HT1080 (cell line): Measurements from ENCODE around the gene ANKS1B. TPM values are rescaled to one million over a fixed set of nuclear protein-coding genes. Genes with fewer than 3 reads are reported as not detected.

Experiments
- DNase-seq: peaks from one replicate; pipeline ENCODE4 v3.0.0-alpha.2; 2015; ENCODE audit warnings: low read depth
- total RNA-seq: library from RNA; depleted of rRNA; stranded (reverse); fragments of >200 nt; shearing (Covaris generic); gene quantifications from 2 replicates; pipeline ENCODE4 v1.2.3, GENCODE V29; 2014

ANKS1B gene
- total RNA-seq, 1 experiment from 2014 or later, result not detected

DNA sequence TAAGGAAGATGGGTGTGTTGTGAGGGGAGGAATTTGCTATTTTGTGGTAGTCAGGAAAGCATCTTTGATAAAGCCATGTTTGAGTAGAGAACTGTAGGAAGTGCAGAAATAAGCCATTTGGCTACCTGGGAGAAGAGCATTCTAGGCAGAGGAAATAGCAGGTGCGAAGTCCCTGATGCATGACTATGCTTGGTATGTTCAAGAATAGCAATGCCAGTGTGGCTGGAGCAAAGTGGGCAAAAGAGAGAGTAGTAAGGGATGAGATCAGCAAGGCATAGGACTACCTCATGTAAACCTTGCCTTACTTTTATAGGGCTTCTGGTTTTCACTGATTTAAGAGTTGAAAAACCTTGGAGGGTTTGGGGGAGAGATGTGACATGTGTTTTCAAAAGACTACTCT lies 702.6 kb downstream of the ANKS1B start:
- DNase-seq, result no peak

DNA sequence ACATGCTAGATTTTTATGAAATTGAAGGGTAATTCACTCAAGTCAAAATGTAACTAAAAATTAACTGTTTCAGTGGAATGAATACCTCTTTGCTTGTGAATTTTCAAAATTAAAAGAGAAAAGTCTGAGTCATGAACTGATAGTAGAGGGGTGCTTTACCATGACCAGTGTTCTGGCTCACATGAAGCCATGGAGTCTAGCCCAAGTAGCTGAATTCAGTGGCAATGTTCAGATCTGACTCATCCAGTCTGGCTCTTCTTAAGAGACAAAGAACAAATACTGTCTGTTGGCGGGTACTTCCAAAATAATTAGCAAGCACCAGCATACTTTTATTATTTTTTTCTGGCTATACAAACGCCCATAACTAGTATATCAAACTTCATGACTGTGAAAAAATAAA lies 703.5 kb downstream of the ANKS1B start:
- DNase-seq, result no peak

DNA sequence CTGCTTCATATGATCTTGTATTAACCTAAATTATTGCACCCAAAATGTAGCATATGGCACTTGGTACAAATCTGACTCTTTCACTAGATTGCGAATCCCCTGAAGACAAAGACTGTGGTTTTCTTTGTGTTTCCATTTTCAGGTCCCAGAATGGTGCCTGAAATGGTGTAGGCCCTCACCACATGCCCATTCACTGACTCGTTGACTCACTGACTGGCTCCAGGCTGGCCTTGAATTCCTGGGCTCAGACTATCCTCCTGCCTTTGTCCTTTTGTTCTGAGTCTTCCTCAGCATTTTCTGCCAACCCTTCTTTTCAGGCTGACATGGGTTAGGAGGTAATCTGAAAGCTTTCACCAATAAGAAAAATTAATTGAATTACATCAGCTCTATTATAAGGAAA lies 705.8 kb downstream of the ANKS1B start:
- no peak for DNase-seq

DNA sequence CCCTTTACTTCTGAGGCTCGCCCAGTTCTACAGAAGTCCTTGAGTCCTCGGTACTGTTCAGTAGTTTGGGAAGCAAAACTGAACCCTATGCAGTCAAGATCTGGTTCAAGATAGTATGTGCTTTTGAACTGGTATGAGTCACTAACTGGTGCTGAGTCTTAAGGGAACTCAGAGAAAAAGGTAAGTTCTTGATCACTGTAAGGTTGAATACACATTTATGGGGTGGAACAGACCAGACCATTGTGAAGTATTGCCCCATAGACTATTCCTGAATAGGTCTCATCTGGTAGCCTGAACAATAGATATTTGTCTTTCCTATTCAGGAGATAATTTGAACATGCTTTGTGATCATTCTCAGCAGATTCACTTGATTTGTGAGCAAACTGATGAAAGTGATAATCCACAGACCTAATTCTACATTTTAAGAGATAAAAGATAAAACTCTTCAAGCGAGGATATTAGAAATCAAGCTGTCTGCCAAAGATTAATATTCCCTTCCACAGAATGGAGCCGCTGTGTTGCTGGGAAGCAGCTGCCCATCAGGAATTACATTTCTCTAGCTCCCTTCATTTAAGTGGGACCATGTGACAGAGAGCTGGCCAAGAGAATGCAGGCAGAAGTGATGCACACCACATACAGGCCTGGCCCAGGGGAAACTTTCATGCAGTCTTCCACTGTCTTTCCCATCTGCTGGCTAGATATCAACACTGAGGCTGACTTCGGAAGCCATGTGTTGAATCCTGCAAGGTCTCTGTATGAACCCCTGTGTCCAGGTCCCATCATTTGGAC lies 707.0 kb downstream of the ANKS1B start:
- no peak for DNase-seq

DNA sequence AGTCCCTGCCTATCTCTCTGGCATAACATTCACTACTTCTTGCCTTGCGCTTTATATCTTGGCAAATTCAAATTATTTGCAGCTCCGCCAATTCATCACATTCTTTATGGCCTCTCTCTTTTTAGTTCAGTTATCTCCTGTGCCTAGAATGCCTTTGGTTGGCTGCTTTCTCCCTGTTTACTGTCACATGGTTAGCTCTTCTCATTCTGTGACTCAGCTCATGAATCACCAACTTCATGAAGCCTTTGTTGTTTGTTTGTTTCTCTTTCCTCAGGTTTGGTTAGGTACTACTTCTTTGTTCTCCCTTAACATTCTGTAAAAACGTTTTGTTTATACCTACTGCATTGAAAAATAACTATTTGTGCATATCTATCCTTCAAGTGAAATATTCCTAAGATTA lies 713.7 kb downstream of the ANKS1B start:
- peak; percentile 34 for DNase-seq

DNA sequence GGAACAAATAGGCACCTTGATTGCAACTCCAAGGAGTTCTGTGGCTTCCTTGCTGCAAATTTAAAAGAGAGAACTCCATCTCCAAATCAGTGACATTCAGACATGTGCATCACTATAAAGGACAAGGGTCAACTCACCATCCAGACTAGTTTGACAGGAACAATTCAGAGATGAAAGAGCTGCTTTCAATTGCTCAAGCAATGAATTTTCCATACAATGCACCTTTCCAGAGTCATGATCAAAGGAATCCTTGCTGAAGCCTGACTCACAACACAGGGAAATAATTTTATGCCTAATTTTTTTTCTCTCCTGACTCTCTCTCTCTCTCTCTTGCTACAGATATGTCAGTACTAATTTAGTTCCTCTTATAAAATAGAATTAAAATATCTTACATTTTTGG lies 717.7 kb downstream of the ANKS1B start:
- no peak for DNase-seq

DNA sequence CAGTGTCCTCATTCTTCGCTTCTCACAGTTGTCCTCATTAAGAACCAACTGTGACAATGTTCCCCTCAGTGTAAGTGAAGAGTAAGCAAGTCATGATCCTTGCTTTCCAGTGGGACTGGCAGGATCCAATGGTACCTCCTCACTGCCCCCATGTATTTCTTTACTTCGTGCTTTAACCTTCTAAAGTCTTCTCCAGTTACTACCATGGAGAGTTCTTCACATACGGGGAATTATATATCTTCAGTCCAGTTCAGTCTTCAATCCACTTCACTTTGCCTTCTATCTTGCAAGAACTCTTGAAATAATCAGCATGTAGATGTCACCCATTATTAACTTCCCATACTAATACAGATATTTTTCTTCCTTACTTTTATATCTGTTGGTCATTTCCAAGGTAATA lies 719.1 kb downstream of the ANKS1B start:
- DNase-seq, result no peak

DNA sequence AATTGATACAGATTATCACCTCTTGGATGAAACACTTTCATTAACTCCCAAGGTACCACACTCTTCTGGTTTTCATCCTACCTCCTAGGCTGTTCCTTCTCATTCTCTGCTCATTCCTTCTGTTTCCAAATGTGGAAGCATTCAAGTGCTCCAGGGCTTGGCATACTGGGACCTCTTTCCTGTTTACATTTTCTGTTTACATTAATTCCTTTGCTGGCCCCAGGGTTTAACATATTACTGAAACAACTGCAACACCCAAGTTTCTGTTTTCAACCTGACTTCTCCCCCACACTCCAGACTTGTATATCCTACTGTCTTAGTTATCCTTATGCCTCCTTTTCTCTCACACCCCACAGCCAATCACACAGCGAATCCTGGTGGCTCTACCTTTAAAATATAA lies 723.5 kb downstream of the ANKS1B start:
- DNase-seq, result no peak

DNA sequence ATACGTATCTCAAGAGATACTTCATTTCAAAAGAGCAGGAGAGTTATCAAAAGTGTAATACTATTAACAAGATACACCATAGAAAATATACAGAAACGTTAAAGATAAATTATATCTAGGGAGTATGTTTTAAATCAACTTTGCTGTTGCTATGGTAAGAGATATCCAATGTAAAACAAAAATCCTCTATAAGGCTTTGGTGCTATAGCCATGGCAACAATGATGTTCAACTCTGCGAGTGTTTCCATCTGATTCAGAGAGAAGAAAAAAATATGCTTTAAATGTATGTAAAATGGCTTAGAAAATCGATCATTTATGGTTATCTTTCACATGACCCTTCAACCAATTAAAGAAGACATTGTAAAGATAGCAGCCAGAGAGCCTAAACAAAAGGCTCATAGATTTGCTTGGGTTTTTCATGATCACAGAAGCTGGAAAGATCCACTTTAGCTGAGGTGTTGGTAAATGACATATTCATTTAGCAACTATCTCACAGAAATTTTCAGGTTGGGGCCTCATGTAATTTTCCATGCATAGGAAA lies 724.2 kb downstream of the ANKS1B start:
- DNase-seq, result no peak

DNA sequence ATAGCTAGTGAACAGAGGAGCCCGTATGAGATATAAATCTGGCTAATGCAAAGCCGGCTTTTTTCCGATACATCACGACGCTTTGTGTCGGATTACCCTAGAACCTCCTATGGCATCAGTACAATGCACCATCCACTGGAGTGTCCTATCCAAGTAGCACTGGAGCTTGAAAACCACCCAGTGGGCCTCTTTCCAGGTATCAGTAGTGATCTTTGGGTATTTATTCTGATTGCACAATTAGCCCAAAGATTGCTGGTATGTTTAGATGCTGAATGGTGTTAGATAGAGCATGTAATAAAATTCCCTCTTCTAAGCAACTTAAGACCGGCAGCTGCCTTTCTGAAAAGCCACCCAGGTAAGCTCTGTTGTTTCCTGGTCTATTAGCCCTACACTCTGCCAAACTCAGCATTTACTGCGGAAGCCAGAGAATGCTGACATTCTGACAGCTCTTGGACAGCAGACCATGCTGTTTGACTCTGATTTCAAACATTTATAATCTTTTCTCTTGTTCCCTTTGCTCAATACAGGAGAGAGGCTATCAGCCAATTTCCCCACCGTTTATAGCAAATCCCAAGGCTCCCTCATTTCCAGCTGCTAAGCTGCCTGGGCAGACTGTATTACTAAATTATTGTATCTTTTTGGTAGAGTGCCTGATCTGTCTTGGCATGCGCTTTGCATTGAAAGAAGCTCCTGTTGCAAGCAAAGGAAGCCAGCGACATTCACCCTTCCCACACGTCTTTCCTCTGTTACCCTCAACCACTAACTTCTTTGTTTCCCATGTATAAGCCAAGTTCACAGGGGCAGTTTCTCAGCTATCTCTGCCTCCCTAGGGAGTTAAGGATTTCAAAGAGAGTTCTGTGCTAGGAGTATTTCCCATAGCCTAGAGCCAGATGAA lies 725.4 kb downstream of the ANKS1B start:
- DNase-seq, result no peak

DNA sequence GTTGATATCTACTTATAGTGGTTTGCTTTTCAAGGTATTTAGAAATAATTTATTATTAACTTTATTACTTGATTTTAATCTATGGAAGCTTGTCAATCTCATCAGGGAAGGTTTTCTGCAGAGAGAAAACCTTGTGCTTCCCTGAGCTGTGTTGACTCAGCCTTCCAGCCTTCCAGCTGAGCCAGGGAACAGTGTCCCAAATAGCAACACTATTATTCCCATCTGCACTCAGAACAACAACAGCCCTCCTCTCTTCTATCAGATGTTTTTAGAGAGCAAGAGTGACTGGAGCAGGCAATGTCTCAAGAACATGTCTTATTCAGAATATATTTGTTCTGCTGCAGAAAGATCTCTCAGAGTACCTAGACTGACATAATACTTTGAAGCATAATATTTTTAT lies 727.1 kb downstream of the ANKS1B start:
- DNase-seq, result no peak

DNA sequence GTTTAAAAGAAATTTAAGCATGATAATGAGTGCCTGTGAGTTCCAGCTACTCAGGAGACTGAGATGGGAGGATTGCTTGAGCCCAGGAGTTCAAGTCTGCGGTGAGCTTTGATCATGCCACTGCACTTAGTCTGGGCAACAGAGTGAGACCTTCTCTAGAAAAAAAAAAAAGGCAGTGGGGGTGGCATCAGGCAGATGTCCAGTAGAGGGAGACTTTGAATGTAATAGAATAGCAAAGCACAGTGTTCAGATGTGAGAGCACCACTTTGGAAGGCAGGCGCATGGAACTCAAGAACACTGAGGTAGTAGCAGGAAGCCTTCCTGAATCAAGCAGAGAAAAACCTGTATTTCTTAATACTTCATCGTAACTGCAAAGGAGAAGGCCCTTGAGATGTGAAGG lies 731.7 kb downstream of the ANKS1B start:
- DNase-seq, result peak; percentile 4

DNA sequence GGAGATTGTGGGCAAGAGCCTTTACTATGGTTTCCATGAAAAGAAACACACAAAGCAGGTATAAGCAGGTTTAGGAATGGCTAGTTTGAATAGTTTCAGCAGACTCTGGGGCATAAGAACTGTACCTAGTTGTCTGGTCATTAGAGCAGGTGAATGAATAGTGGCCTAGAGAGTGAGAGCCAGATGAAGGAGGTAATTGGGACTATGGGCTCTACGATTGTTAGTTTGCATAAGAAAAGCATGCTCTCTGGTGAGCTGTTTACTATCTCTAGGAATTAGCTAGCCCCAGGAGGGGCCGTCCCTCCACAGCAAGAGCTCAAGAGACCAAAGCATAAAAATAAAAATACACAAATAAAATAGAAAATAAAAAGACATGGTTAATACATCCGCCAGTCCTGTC lies 734.6 kb downstream of the ANKS1B start:
- no peak for DNase-seq

DNA sequence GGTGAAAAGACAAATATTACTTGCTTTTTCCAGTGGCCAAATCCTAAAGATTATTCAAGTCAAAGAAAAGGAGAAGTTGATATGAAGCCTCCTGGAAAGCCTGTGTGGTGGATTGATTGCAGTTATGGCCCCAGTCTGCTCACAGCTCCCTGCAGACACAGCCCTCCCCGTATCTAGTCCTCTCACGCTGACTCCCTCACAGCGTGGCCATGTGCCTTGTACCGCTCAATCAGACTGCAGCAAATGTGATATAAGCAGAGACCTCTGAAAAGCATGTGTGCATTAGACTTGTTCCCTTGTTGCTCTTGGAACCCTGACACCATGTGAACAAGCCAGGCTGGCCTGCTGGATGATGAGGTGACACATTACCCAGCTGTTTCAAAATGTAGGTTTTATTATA lies 735.2 kb downstream of the ANKS1B start:
- DNase-seq, result no peak

DNA sequence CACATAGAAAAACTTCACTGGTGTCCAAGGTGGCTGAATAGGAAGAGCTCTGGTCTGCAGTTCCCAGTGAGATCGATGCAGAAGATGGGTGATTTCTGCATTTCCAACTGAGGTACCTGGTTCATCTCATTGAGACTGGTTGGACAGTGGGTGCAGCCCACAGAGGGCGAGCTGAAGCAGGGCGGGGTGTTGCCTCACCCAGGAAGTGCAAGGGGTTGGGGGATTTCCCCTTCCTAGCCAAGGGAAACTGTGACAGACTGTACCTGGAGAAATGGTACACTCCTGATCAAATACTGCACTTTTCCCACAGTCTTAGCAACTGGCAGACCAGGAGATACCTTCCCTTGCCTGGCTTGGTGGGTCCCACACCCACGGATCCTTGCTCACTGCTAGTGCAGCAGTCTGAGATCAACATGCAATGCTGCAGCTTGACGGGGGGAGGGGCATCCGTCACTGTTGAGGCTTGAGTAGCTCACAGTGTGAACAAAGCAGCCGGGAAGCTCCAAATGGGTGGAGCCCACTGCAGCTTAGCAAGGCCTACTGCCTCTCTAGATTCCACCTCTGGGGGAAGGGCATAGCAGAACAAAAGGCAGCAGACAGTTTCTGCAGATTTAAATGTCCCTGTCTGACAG lies 746.7 kb downstream of the ANKS1B start:
- peak; percentile 7 for DNase-seq

DNA sequence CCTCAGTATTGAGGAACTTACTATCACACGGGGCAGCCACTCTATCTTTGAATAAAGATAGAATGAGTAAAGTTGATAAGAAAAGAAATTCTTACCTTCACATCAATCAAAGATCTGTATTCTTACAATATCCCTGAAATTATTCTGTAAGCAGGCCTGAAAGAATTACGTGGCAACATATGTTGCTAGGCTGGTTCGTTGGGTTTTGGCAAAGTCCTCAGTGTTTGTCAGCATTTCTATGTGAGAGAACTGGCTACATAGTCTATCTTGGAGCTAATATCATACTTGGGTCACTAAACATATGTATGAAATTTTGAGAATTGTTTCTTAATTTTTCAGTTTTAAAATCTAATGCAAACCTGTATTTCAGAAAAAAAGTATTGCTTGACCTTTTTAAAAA lies 749.4 kb downstream of the ANKS1B start:
- DNase-seq, result no peak

DNA sequence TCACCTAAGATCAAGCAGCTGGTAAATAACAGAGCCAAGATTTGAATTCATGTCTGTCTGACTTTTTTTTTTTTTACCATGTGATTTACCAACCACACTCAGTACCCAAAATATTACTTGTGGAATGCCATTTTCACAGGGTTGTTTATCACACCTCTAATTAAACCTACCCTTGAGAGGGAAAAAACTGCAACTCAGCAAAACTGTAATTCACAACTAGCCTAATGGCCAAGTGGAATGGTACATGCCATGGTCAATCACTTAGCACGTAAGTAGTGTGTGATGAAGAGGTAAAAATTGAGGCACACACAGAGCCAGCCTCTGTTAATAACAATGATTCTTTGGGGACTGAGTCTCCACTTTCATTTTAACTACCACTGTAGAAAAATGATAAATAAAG lies 750.0 kb downstream of the ANKS1B start:
- no peak for DNase-seq

DNA sequence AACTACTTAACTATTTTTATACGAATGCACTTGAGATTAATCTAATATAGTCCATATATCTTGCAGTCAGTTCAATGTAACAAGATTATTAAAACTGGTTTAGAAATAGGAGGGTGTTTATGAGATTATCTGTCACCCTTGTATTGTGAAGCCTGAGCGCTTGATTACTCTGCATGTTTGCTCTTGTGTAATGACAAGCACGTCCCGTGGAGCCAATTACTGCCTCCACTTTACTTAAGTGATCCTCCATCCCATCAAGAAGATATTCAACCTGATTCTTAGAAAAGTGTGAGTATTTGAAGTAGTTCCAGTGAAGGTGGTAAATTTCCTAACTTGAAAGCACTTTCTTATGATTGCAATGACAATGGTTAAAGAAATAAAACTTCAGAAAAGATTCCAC lies 752.4 kb downstream of the ANKS1B start:
- no peak for DNase-seq

DNA sequence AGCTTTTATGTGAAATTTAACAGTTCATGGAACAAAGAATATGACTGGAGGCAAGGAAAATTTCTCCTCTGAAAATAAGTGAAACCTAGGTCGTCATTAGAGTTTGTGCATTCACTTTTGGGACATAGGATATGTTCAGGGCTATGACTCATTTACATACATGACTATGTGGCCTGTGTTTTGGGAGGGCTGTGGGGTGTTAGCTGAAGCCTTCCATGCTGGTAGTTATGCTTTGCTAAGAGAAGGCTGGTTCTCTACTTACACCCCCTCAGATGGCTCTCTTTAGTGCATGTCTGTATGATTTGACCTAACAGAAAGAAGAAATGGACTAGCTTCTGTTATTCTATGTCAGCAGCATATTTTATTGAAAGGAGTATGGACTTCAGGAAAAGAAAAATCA lies 753.7 kb downstream of the ANKS1B start:
- no peak for DNase-seq

DNA sequence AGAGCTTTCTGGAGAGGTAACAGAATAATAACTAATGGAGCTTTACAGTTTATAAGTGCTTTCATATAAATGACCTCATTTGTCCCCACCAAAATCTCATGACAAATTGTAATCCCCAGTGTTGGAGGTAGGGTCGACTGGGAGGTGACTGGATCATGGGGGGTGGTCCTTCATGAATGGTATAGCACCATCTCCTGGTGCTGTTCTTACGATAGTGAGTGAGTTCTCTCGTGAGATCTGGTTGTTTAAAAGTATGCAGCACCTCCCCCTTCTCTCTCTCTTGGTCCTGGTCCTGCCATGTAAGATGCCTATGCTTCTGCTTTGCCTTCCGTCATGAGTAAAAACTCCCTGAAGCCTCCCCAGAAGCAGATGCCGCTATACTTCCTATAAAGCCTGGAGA lies 760.5 kb downstream of the ANKS1B start:
- DNase-seq, result no peak

DNA sequence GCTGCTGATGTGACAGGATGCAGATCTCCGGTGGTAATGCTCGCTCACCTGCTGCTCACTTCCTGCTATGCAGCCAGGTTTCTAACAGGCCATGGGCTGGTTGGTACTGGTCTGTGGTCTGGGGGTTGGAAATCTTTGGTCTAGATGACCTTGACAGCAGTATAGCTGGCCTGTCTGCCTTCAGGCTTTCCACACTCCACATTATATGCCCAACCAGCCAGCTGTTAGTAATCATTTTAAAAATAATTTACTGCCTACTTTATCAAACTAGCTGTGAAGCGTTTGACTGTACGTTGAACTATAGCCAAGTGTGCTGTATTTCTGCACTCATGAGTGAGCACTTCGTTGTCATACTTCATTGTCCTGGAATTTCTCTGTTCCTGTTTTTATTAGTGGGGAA lies 761.2 kb downstream of the ANKS1B start:
- no peak for DNase-seq

DNA sequence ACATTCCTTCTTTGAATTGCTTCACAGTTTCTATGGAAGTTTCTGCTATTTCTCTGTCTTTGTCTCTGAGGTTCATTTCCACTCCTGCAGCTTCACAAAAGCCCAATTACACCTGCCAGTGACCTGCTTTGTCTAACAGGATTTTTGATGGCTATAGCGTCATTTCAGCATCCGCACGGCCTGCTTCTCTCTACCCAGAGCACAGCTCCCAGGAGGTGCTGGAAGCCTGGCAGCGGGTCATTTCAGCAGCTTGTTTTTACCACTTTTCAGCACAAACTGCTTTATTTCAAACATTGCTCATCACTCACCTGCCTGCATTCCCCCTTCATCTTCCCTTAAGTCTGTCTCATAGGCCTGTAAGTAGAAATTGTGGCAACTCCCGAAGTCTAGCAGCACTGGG lies 771.7 kb downstream of the ANKS1B start:
- DNase-seq, result no peak
